RWPE1 (cell line): ENCODE data around the gene TENT4B.

Source experiments
- CTCF ChIA-PET: fragments of 350-600 bp; sonication (Branson Sonifier 250); formaldehyde crosslinking; extraction: SDS; loops from one replicate; lab custom pipeline; 2021; lab: Yijun Ruan, JAX
- POLR2A ChIA-PET: fragments of 400-600 bp; formaldehyde crosslinking; extraction: SDS; loops from one replicate; lab custom pipeline; 2020; ENCODE audit warnings: antibody characterized with exemption; ENCODE audit not compliant: low non-redundant PET; lab: Yijun Ruan, JAX
- DNase-seq: peaks from one replicate; pipeline ENCODE4 v3.0.0; 2012; ENCODE audit warnings: low spot score
- H3K27ac ChIP-seq: fragments of 450-650 bp; 2 replicates; pipeline ENCODE4 v1.5.1; 2017
- CTCF ChIP-seq: fragments of 450-650 bp; conservative IDR thresholded peaks from 2 replicates; pipeline ENCODE4 v1.5.1; 2017; ENCODE audit warnings: low read depth, mild to moderate bottlenecking

Gene TENT4B

GRCh38 chr16:50273888-50274325 is 120.8 kb downstream of the TENT4B start:
- ChIA-PET CTCF (interaction anchor here (0.7 to 1.3 kb wide), 2 partner anchors 12 to 516 kb away, joined by 3 to 4 read pairs; no protein-coding TSS in a partner anchor), POLR2A (no interaction called here)

GRCh38 chr16:50274326-50275097 is 121.4 kb downstream of the TENT4B start:
- ChIA-PET POLR2A (no interaction called here), CTCF (interaction anchor here (0.6 to 1.3 kb wide), 3 partner anchors 13 to 1314 kb away, joined by 3 to 5 read pairs (median 5); no protein-coding TSS in a partner anchor)
- no peak overlapping the region for H3K27ac ChIP-seq
- no peak for TF ChIP-seq CTCF
- DNase-seq, result no peak

More at GRCh38 chr16:50273888-50274325, 120.8 kb downstream of the TENT4B start:
- no peak for TF ChIP-seq CTCF
- H3K27ac ChIP-seq, result no peak overlapping the region
- no peak for DNase-seq

GRCh38 chr16:50275098-50275415 is 122.0 kb downstream of the TENT4B start:
- no peak overlapping the region for H3K27ac ChIP-seq
- no peak for DNase-seq
- POLR2A ChIA-PET, result no interaction called here
- TF ChIP-seq CTCF, result no peak
- CTCF ChIA-PET, result interaction anchor here (0.6 to 1.3 kb wide), 3 partner anchors 13 to 1315 kb away, joined by 3 to 5 read pairs (median 5); no protein-coding TSS in a partner anchor

GRCh38 chr16:50275428-50276325 is 122.6 kb downstream of the TENT4B start:
- POLR2A ChIA-PET, result no interaction called here
- no peak overlapping the region for H3K27ac ChIP-seq
- TF ChIP-seq CTCF, result no peak
- no peak for DNase-seq
- CTCF ChIA-PET, result interaction anchor here (1.0 to 1.3 kb wide), 2 partner anchors 14 to 251 kb away, joined by 3 read pairs; partner anchors contain the start of gene CNEP1R1

- ChIA-PET CTCF (interaction anchor here (1.0 kb wide), 1 partner anchor 252 kb away, joined by 3 read pairs; the partner anchor contains the start of gene CNEP1R1), POLR2A (no interaction called here)
- no peak overlapping the region for H3K27ac ChIP-seq
- no peak for DNase-seq
- no peak for TF ChIP-seq CTCF
Observed at GRCh38 chr16:50276326-50276640, 123.2 kb downstream of the TENT4B start.

- POLR2A ChIA-PET, result no interaction called here
- CTCF ChIA-PET, result no interaction called here
- H3K27ac ChIP-seq, result no peak overlapping the region
- no peak for TF ChIP-seq CTCF
- no peak for DNase-seq
Observed at GRCh38 chr16:50276801-50277555, 123.9 kb downstream of the TENT4B start.
